Hepatocyte (in vitro differentiated cells): ENCODE measurements around the gene RIMS1.

Experiments used
- EZH2 ChIP-seq: fragments of 200-600 bp; sonication (generic); IDR thresholded peaks from 2 replicates; pipeline ENCODE4 v1.6.1; 2016; ENCODE audit warnings: antibody characterized with exemption, mild to moderate bottlenecking, borderline replicate concordance
- TF ChIP-seq, protein P1 (sequence below): fragments of 200-600 bp; sonication (generic); IDR thresholded peaks from 2 replicates; pipeline ENCODE4 v1.5.1; 2016; ENCODE audit warnings: antibody characterized with exemption, mild to moderate bottlenecking; ENCODE audit not compliant: poor library complexity

DNA sequence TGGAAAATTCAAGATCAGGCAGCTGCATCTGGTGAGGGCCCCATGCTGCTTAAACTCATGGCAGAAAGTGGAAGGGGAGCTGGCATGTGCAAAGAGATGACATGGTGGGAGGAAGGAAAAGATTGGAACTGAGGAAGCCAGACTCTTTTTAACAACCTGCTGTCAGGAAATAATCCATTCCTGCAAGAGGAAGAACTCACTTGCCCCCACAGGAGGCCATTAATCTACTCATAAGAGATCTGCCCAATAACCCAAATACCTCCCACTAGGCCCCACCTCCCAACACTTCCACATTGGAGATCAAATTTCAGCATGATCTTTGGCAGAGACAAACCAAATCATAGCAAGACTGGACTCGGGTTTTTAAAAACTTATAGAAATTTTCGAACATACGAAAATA is 535.0 kb downstream of the RIMS1 start:
- TF ChIP-seq EZH2, result no peak
- TF ChIP-seq, protein P1, sequence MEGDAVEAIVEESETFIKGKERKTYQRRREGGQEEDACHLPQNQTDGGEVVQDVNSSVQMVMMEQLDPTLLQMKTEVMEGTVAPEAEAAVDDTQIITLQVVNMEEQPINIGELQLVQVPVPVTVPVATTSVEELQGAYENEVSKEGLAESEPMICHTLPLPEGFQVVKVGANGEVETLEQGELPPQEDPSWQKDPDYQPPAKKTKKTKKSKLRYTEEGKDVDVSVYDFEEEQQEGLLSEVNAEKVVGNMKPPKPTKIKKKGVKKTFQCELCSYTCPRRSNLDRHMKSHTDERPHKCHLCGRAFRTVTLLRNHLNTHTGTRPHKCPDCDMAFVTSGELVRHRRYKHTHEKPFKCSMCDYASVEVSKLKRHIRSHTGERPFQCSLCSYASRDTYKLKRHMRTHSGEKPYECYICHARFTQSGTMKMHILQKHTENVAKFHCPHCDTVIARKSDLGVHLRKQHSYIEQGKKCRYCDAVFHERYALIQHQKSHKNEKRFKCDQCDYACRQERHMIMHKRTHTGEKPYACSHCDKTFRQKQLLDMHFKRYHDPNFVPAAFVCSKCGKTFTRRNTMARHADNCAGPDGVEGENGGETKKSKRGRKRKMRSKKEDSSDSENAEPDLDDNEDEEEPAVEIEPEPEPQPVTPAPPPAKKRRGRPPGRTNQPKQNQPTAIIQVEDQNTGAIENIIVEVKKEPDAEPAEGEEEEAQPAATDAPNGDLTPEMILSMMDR, result no peak
